Kidney (tissue), 14 donors: ENCODE results near the gene RADIL. TPM values are rescaled to one million over a fixed set of nuclear protein-coding genes. Genes with fewer than 3 reads are reported as not detected.
A peak's percentile ranks its signal among the peaks of the same experiment; 100 is the strongest.

ENCODE experiments used
- DNase-seq, 5 donors: peaks; one replicate each; pipeline ENCODE4 v3.0.0-alpha.2; 2013 to 2020
- FAIRE-seq: peaks from 2 replicates; lab custom pipeline; 2012; peaks lifted over from hg19 to GRCh38; lab: Jason Lieb, UNC
- H3K27ac ChIP-seq, 2 donors: one replicate each; pipeline ENCODE4 v1.7.0; 2013; ENCODE audit warnings: low read depth in 2 of 2, low read length in 2 of 2, inconsistent platforms in 1 of 2
- H3K27me3 ChIP-seq: one replicate; pipeline ENCODE4 v1.7.1; 2013; ENCODE audit warnings: low read length, inconsistent platforms; ENCODE audit not compliant: control insufficient read depth, insufficient read depth
- H3K36me3 ChIP-seq, 3 donors: one replicate each; pipeline versions ENCODE4 v1.7.0 to v1.7.1; 2013; ENCODE audit warnings: low read length in 3 of 3, control low read depth in 1 of 3, inconsistent platforms in 1 of 3; ENCODE audit not compliant: insufficient read depth in 3 of 3, control insufficient read depth in 2 of 3
- H3K4me1 ChIP-seq, 3 donors: one replicate each; pipeline versions ENCODE4 v1.7.0 to v1.7.1; 2013; ENCODE audit warnings: low read length in 3 of 3, inconsistent platforms in 1 of 3, low read depth in 1 of 3; ENCODE audit not compliant: control insufficient read depth in 2 of 3, insufficient read depth in 2 of 3
- H3K4me3 ChIP-seq, 3 donors: one replicate each; pipeline versions ENCODE4 v1.7.0 to v1.8.1; 2013; ENCODE audit warnings: low read length in 3 of 3, control low read depth in 1 of 3, inconsistent platforms in 1 of 3
- H3K9ac ChIP-seq, 3 donors: one replicate each; pipeline versions ENCODE4 v1.7.0 to v1.7.1; 2013; ENCODE audit warnings: low read length in 3 of 3, control low read depth in 1 of 3, inconsistent platforms in 1 of 3
- H3K9me3 ChIP-seq, 3 donors: one replicate each; pipeline versions ENCODE4 v1.7.0 to v1.7.1; 2013; ENCODE audit warnings: low read length in 3 of 3, control low read depth in 1 of 3, inconsistent platforms in 1 of 3; ENCODE audit not compliant: control insufficient read depth in 2 of 3, insufficient read depth in 1 of 3
- intact Hi-C: fragments of 100-400 bp; cut with DNase I; formaldehyde crosslinking; loops from one replicate; pipeline ENCODE4 v1.11.1; 2022
- polyA plus RNA-seq: library from polyadenylated mRNA; stranded (reverse); fragments of 350-450 nt; fragmentation: Illumina TruSeq; extraction: RNeasy Lipid Tissue Mini Kit (QIAGEN cat#74804); gene quantifications from one replicate; pipeline ENCODE4 v1.2.3, GENCODE V29; 2014; ENCODE audit warnings: low read depth, low replicate concordance; ENCODE audit not compliant: insufficient read depth
- total RNA-seq: library from RNA; stranded (reverse); fragmentation: NEBNext Ultra II Directional; extraction: Animal tissue kit (Norgen Biotek cat#: 25700); gene quantifications from one replicate; pipeline ENCODE4 v1.2.1, GENCODE V29; 2021
- TF ChIP-seq, protein P1 (sequence below): IDR thresholded peaks from 3 replicates; pipeline ENCODE4 v1.5.1; 2012; ENCODE audit warnings: mild to moderate bottlenecking, moderate library complexity, borderline replicate concordance; ENCODE audit not compliant: insufficient read depth; ENCODE audit errors: extremely low read depth
- donor health status: control.
- donor health status: control.
- donor health status: control.
- donor health status: control.
- donor health status: control.
- donor health status: DM: yes; HTN: yes; CAD: no.
- donor health status: Normal renal cell carcinoma (clear cell type).

Gene RADIL
- total and polyA plus RNA-seq, 2 donors from 2014 or later, result 1.0 to 1.7 TPM

DNA sequence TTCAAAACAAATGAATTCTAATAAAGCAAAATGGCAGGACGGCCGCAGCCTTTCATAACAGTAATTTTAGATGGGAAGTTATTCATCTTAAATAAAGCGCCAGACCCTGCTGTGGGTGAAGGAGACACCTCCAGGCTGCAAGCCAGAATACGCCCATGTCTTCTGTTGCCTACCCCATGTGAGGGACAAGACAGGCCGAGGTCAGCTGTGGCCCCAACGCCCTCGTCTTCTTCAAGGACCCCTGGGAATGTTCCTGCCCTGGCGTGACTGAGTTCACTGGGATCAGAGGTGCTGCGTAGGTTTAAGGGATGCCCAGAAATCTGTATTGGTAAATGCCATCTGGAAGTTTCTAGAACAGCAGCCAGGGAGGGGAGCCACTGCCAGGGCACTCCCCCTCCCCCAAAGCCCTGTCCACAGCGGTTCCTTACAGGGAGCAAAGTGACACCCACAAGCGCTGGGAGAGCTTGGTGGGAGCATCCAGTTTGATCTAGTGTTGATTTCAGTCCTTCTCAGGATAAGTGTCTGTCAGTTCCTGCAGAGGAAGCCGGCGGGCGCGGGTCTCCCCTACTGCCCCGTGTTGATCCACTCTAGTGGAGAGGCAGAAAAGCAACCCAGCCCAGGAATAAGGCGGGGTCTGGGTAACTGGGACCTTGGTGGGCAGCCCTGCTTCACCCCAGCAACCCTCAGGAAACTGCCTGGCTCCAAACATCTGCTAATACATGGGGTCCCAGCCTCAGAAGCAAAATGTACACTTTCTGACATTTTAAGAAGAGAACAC lies 42.3 kb downstream of the RADIL start:
- Histone ChIP-seq H3K36me3 (no peaks in the 10 kb centered on the region), H3K27me3 (no peaks in the 10 kb centered on the region), H3K9ac (no peak overlapping the region), H3K4me1 (no peaks in the 10 kb centered on the region), H3K27ac (no peak overlapping the region), H3K9me3 (no peaks in the 10 kb centered on the region), H3K4me3 (no peak overlapping the region)
- TF ChIP-seq, protein P1, sequence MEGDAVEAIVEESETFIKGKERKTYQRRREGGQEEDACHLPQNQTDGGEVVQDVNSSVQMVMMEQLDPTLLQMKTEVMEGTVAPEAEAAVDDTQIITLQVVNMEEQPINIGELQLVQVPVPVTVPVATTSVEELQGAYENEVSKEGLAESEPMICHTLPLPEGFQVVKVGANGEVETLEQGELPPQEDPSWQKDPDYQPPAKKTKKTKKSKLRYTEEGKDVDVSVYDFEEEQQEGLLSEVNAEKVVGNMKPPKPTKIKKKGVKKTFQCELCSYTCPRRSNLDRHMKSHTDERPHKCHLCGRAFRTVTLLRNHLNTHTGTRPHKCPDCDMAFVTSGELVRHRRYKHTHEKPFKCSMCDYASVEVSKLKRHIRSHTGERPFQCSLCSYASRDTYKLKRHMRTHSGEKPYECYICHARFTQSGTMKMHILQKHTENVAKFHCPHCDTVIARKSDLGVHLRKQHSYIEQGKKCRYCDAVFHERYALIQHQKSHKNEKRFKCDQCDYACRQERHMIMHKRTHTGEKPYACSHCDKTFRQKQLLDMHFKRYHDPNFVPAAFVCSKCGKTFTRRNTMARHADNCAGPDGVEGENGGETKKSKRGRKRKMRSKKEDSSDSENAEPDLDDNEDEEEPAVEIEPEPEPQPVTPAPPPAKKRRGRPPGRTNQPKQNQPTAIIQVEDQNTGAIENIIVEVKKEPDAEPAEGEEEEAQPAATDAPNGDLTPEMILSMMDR, result no peak
- peak in 1 of 5 donors; percentile 47 for DNase-seq
- no peak for FAIRE-seq
- intact Hi-C loops, result no loop called here

DNA sequence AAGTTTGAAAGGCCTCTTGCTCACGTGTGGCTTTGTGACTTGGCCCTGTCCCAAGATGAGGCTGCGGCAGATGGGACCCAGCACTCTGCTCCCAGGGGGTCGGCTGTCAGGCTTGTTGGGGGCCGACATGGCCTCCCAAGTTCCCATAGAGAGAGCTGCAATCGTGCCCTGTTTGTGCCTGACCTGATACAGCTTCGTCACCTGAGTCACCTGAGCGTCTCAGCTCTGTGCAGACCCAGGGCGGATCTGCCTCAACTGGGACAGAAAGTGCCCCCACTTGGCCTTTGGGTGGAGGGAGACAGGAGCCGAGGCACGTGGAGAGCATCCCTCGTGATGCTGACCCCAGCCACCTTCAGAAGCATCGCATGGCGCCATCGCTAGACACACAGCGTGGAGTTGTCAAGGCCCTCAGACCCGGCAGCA lies 43.4 kb downstream of the RADIL start:
- DNase-seq (peak in 1 of 5 donors; percentile 35), FAIRE-seq (no peak)
- intact Hi-C loops, result no loop called here
- no peaks in the 10 kb centered on the region for H3K27me3 ChIP-seq
- H3K36me3 ChIP-seq, result no peaks in the 10 kb centered on the region
- no peak overlapping the region for H3K27ac ChIP-seq
- H3K4me3 ChIP-seq, result no peak overlapping the region
- no peaks in the 10 kb centered on the region for H3K4me1 ChIP-seq
- TF ChIP-seq, protein P1, result no peak
- no peak overlapping the region for H3K9ac ChIP-seq
- no peaks in the 10 kb centered on the region for H3K9me3 ChIP-seq

GRCh38 chr7:4838626-4839334 lies 44.7 kb downstream of the RADIL start:
- H3K36me3 ChIP-seq, result no peaks in the 10 kb centered on the region
- no peaks in the 10 kb centered on the region for H3K27me3 ChIP-seq
- DNase-seq (no peak), FAIRE-seq (no peak)
- no peak overlapping the region for H3K4me3 ChIP-seq
- no peak overlapping the region for H3K27ac ChIP-seq
- H3K9me3 ChIP-seq, result no peaks in the 10 kb centered on the region
- intact Hi-C loops, result no loop called here
- H3K4me1 ChIP-seq, result no peaks in the 10 kb centered on the region
- H3K9ac ChIP-seq, result no peak overlapping the region
- TF ChIP-seq, protein P1, result no peak
